22Rv1 (cell line): Measurements from ENCODE around the gene ZC3H7B.

Experiments
- CTCF ChIP-seq: fragments of 450-650 bp; IDR thresholded peaks from 2 replicates; pipeline ENCODE4 v1.5.1; 2017; ENCODE audit warnings: mild to moderate bottlenecking
- ZFX ChIP-seq: fragments of 450-650 bp; IDR thresholded peaks from 2 replicates; pipeline ENCODE4 v1.6.1; 2017; ENCODE audit warnings: antibody characterized with exemption, borderline replicate concordance

- TF ChIP-seq CTCF (no peak), ZFX (no peak)
These were observed 10.8 kb upstream of the ZC3H7B start for GRCh38 chr22:41290262-41291221.
